CD14-positive monocyte (primary cell): ENCODE measurements around the gene TEN1. TPM values are rescaled to one million over a fixed set of nuclear protein-coding genes. Genes with fewer than 3 reads are reported as not detected.
"Not testable (repeated sequence)": the region's sequence is repeated elsewhere in the genome, so short reads cannot be mapped to it uniquely, and the experiment has no call there.

Experiments
- DNase-seq, 3 donors: peaks; one replicate each; pipeline ENCODE4 v3.0.0-alpha.2; 2011 to 2022
- H2AFZ ChIP-seq: 2 replicates; pipeline ENCODE4 v1.6.0; 2012; ENCODE audit warnings: mild to moderate bottlenecking, low read depth, low read length, inconsistent platforms; ENCODE audit not compliant: insufficient read depth, poor library complexity, severe bottlenecking
- H3K27ac ChIP-seq, 2 donors: 1 replicate in 1 of 2; 2 replicates in 1 of 2; pipeline ENCODE4 v1.5.1; 2012 to 2013; ENCODE audit warnings: low read length in 2 of 2, control low read depth in 1 of 2, inconsistent platforms in 1 of 2, low read depth in 1 of 2, mild to moderate bottlenecking in 1 of 2
- H3K27me3 ChIP-seq, 2 donors: one replicate each; pipeline versions ENCODE4 v1.6.0 to v1.6.1; 2011 to 2013; ENCODE audit warnings: low read length in 2 of 2; ENCODE audit not compliant: control insufficient read depth in 2 of 2, insufficient read depth in 2 of 2
- H3K36me3 ChIP-seq, 2 donors: replicated peaks in 1 of 2; 1 replicate in 1 of 2; 2 replicates in 1 of 2; pipeline versions ENCODE4 v1.5.1 to v1.6.1; 2012 to 2013; ENCODE audit warnings: low read length in 2 of 2, control low read depth in 1 of 2, inconsistent platforms in 1 of 2, mild to moderate bottlenecking in 1 of 2; ENCODE audit not compliant: insufficient read depth in 2 of 2, control insufficient read depth in 1 of 2
- H3K4me1 ChIP-seq, 2 donors: 1 replicate in 1 of 2; 2 replicates in 1 of 2; pipeline versions ENCODE4 v1.5.1 to v1.6.1; 2012 to 2013; ENCODE audit warnings: low read length in 2 of 2, control low read depth in 1 of 2, inconsistent platforms in 1 of 2, mild to moderate bottlenecking in 1 of 2, moderate library complexity in 1 of 2; ENCODE audit not compliant: insufficient read depth in 2 of 2, control insufficient read depth in 1 of 2
- H3K4me2 ChIP-seq: replicated peaks from 2 replicates; pipeline ENCODE3; 2012; ENCODE audit warnings: low read length, moderate library complexity, mild to moderate bottlenecking; ENCODE audit not compliant: poor library complexity, severe bottlenecking; ENCODE audit errors: extremely low read depth
- H3K4me3 ChIP-seq, 3 experiments: fragments of 200-600 bp in 1 of 3; sonication (generic) in 1 of 3; replicated peaks in 1 of 3; 1 replicate in 2 of 3; 2 replicates in 1 of 3; pipeline ENCODE4 v1.5.1; 2011 to 2013; ENCODE audit warnings: low read length in 3 of 3, mild to moderate bottlenecking in 3 of 3, control low read depth in 2 of 3, low read depth in 2 of 3, inconsistent platforms in 1 of 3, moderate library complexity in 1 of 3
- H3K79me2 ChIP-seq: 2 replicates; pipeline ENCODE4 v1.6.0; 2012; ENCODE audit warnings: mild to moderate bottlenecking, control low read depth, inconsistent platforms, low read length, moderate library complexity; ENCODE audit not compliant: insufficient read depth
- H3K9ac ChIP-seq: 2 replicates; pipeline ENCODE4 v1.6.0; 2017; ENCODE audit warnings: low read length, mild to moderate bottlenecking; ENCODE audit not compliant: insufficient read depth, poor library complexity, severe bottlenecking
- H3K9me3 ChIP-seq, 2 donors: replicated peaks in 1 of 2; 1 replicate in 1 of 2; 2 replicates in 1 of 2; pipeline versions ENCODE4 v1.5.1 to v1.6.1; 2012 to 2013; ENCODE audit warnings: low read length in 2 of 2, control low read depth in 1 of 2; ENCODE audit not compliant: control insufficient read depth in 1 of 2, insufficient read depth in 1 of 2
- H4K20me1 ChIP-seq: 2 replicates; pipeline ENCODE4 v1.6.0; 2012; ENCODE audit warnings: mild to moderate bottlenecking, low read length, control low read depth, moderate library complexity; ENCODE audit not compliant: insufficient read depth
- H3K27ac Mint-ChIP-seq, 7 donors: one replicate each; pipeline ENCODE4 v1.8.0; 2020; ENCODE audit warnings: mild to moderate bottlenecking in 7 of 7, mixed read lengths in 7 of 7, moderate library complexity in 6 of 7, inconsistent platforms in 2 of 7
- H3K27me3 Mint-ChIP-seq, 3 donors: one replicate each; pipeline ENCODE4 v1.8.0; 2021 to 2022; ENCODE audit warnings: low read depth in 3 of 3, mild to moderate bottlenecking in 3 of 3, mixed read lengths in 3 of 3, moderate library complexity in 3 of 3, inconsistent platforms in 1 of 3
- H3K36me3 Mint-ChIP-seq, 2 donors: one replicate each; pipeline ENCODE4 v1.8.0; 2020; ENCODE audit warnings: mixed read lengths in 2 of 2, inconsistent platforms in 1 of 2, mild to moderate bottlenecking in 1 of 2
- H3K4me1 Mint-ChIP-seq: one replicate; pipeline ENCODE4 v1.8.0; 2020; ENCODE audit warnings: mild to moderate bottlenecking, mixed read lengths
- H3K4me3 Mint-ChIP-seq, 2 donors: one replicate each; pipeline ENCODE4 v1.8.0; 2020; ENCODE audit warnings: mild to moderate bottlenecking in 2 of 2, mixed read lengths in 2 of 2, moderate library complexity in 1 of 2
- H3K9me3 Mint-ChIP-seq, 7 donors: one replicate each; pipeline ENCODE4 v1.8.0; 2020 to 2022; ENCODE audit warnings: mixed read lengths in 7 of 7, mild to moderate bottlenecking in 6 of 7, moderate library complexity in 6 of 7, inconsistent platforms in 2 of 7
- CTCF ChIP-seq: fragments of 200-600 bp; IDR thresholded peaks from one replicate; pipeline ENCODE4 v1.8.0; 2022; ENCODE audit warnings: antibody characterized with exemption, mild to moderate bottlenecking
- WGBS: methylation state at CpG from one replicate; pipeline ENCODE4 v1.1.5; 2013; ENCODE audit warnings: missing lambda C conversion rate; ENCODE audit not compliant: insufficient coverage; 5-methylcytosine and 5-hydroxymethylcytosine counted together
- intact Hi-C, 2 donors: fragments of 100-400 bp; cut with micrococcal nuclease; formaldehyde crosslinking; loops; one replicate each; pipeline versions ENCODE4 v1.15.0 to v1.15.1; 2023
- polyA plus RNA-seq, 3 donors: library from polyadenylated mRNA; depleted of rRNA in 1 of 3; unstranded in 2 of 3; stranded (reverse) in 1 of 3; fragments of 300-500 nt in 2 of 3; fragments of >200 nt in 1 of 3; fragmentation: Illumina TruSeq in 2 of 3; gene quantifications; 1 replicate in 2 of 3; 2 replicates in 1 of 3; pipeline ENCODE4 v1.2.3, GENCODE V29; 2012 to 2021

TEN1 gene
- polyA plus RNA-seq, 3 donors: 22.4 to 37.2 (median 31.3) TPM

DNA sequence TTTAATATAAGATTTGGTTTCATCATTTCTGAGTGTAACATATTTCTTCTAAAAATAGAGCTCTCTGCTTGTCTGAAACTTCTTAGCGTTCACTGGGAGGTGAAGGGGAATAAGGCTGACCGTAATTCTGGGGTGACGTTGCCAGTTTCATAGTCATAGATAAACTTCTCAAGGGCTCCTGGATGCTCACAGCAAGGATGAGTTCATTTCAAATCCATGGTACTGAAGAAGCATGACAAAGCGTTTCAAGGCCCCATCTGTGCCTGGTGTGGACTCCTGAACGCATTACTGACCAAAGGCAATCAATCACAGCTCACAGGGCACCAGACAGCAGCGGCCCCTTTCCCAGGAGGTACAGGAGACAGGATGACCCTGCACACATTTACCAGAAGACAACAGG is 60.1 kb downstream of the TEN1 start:
- no peak for DNase-seq
- H3K9me3 ChIP-seq: no peaks in the 10 kb centered on the region
- Mint-ChIP-seq H3K36me3 (peaks cover 56 to 70% of the 10 kb centered on the region in 2 donors), H3K27me3 (no peaks in the 10 kb centered on the region), H3K4me3 (no peak overlapping the region), H3K9me3 (no peaks in the 10 kb centered on the region), H3K27ac (peak overlapping the region in 1 of 7 donors; percentile 7), H3K4me1 (no peaks in the 10 kb centered on the region)
- TF ChIP-seq CTCF: no peak
- H3K4me1 ChIP-seq: no peaks in the 10 kb centered on the region
- WGBS: 100% methylated on average over 6 of the region's 6 CpGs
- H3K4me2 ChIP-seq: no peak overlapping the region
- H3K27ac ChIP-seq: peak overlapping the region in 1 of 2 donors; percentile 20
- H3K36me3 ChIP-seq: peaks cover 53 to 66% of the 10 kb centered on the region in 2 donors
- H2AFZ ChIP-seq: no peak overlapping the region
- H3K79me2 ChIP-seq: no peaks in the 10 kb centered on the region
- no peaks in the 10 kb centered on the region for H3K27me3 ChIP-seq
- H4K20me1 ChIP-seq: no peaks in the 10 kb centered on the region
- H3K4me3 ChIP-seq: no peak overlapping the region
- no peak overlapping the region for H3K9ac ChIP-seq
- intact Hi-C loops: no loop called here

- intact Hi-C loops: no loop called here
- Histone ChIP-seq H3K27ac (no peak overlapping the region), H3K36me3 (peaks cover 65 to 78% of the 10 kb centered on the region in 2 donors), H3K9me3 (no peaks in the 10 kb centered on the region), H3K4me2 (no peak overlapping the region), H3K9ac (no peak overlapping the region), H3K79me2 (no peaks in the 10 kb centered on the region), H4K20me1 (no peaks in the 10 kb centered on the region), H3K4me3 (no peak overlapping the region), H2AFZ (no peak overlapping the region), H3K27me3 (no peaks in the 10 kb centered on the region), H3K4me1 (no peaks in the 10 kb centered on the region)
- Mint-ChIP-seq H3K4me1 (no peaks in the 10 kb centered on the region), H3K4me3 (no peak overlapping the region), H3K36me3 (peaks cover 69 to 83% of the 10 kb centered on the region in 2 donors), H3K27me3 (no peaks in the 10 kb centered on the region), H3K9me3 (peaks cover 0 to under 1% (median 0%) of the 10 kb centered on the region in 7 donors), H3K27ac (peak overlapping the region in 1 of 7 donors; percentile 70)
- no peak for DNase-seq
- no peak for TF ChIP-seq CTCF
- WGBS: no CpG with 5 or more reads among the region's 6 CpGs
Measured at GRCh38 chr17:76040376-76040775, 61.3 kb downstream of the TEN1 start.

DNA sequence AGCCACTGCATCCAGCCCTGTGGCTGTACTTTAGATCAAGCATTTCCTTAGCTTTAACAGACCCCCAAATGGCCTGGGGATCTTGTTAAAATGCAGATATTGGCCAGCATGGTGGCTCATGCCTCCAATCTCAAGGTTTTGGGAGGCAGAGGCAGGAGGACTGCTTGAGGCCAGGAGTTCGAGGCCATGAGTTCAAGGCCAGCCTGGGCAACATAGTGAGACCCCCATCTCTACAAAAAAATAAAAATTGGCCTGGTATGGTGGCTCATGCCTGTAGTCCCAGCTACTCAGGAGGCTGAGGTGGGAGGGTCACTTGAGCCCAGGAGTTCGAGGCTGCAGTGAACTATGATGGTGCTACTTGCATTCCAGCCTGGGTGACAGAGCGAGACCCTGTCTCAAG is 63.8 kb downstream of the TEN1 start:
- H3K27ac ChIP-seq, H4K20me1 ChIP-seq, H3K27me3 Mint-ChIP-seq, H3K9me3 ChIP-seq, H3K4me2 ChIP-seq, H3K4me3 Mint-ChIP-seq, DNase-seq, H2AFZ ChIP-seq, H3K4me3 ChIP-seq, H3K4me1 ChIP-seq, H3K79me2 ChIP-seq, intact Hi-C loops, H3K4me1 Mint-ChIP-seq, H3K27ac Mint-ChIP-seq, H3K9me3 Mint-ChIP-seq, H3K9ac ChIP-seq, H3K27me3 ChIP-seq: not testable (repeated sequence)
- 100% methylated on average over 2 of the region's 3 CpGs for WGBS
- H3K36me3 Mint-ChIP-seq: peaks cover 79 to 99% of the 10 kb centered on the region in 2 donors
- peaks cover 85 to 99% of the 10 kb centered on the region in 2 donors for H3K36me3 ChIP-seq
